Parathyroid adenoma (tissue), 2 donors: Measurements from ENCODE around the gene SMO.
"Not testable (repeated sequence)": the region's sequence is repeated elsewhere in the genome, so short reads cannot be mapped to it uniquely, and the experiment has no call there.

Experiments used
- H2AFZ ChIP-seq: fragments of 300-600 bp; sonication (generic); one replicate; pipeline ENCODE4 v1.7.0; 2017; ENCODE audit warnings: antibody characterized with exemption, mild to moderate bottlenecking
- H3K27ac ChIP-seq: fragments of 300-600 bp; sonication (generic); one replicate; pipeline ENCODE4 v1.7.0; 2017
- H3K27me3 ChIP-seq: fragments of 300-600 bp; sonication (generic); one replicate; pipeline ENCODE4 v1.7.0; 2017; ENCODE audit warnings: low read length; ENCODE audit not compliant: control insufficient read depth, insufficient read depth
- H3K36me3 ChIP-seq: fragments of 300-600 bp; sonication (generic); one replicate; pipeline ENCODE4 v1.7.0; 2017; ENCODE audit warnings: low read length; ENCODE audit not compliant: control insufficient read depth, insufficient read depth
- H3K4me1 ChIP-seq: fragments of 300-600 bp; sonication (generic); one replicate; pipeline ENCODE4 v1.7.0; 2017; ENCODE audit warnings: control low read depth
- H3K4me2 ChIP-seq: fragments of 300-600 bp; sonication (generic); one replicate; pipeline ENCODE4 v1.7.0; 2017; ENCODE audit warnings: low read length
- H3K4me3 ChIP-seq: fragments of 300-600 bp; sonication (generic); one replicate; pipeline ENCODE4 v1.7.0; 2017; ENCODE audit warnings: low read depth, low read length
- H3K79me2 ChIP-seq: fragments of 300-600 bp; sonication (generic); one replicate; pipeline ENCODE4 v1.7.0; 2017; ENCODE audit warnings: control low read depth
- H3K9ac ChIP-seq: fragments of 300-600 bp; sonication (generic); one replicate; pipeline ENCODE4 v1.7.0; 2017; ENCODE audit warnings: mild to moderate bottlenecking
- H3K9me3 ChIP-seq: fragments of 300-600 bp; sonication (generic); one replicate; pipeline ENCODE4 v1.7.0; 2017; ENCODE audit warnings: low read length; ENCODE audit not compliant: control insufficient read depth
- TF ChIP-seq, protein P1 (sequence below): fragments of 300-600 bp; sonication (generic); IDR thresholded peaks from one replicate; pipeline ENCODE4 v1.7.0; 2017; ENCODE audit warnings: antibody characterized with exemption, mild to moderate bottlenecking
- donor health status: primary hyperparathyroidism.

Gene SMO

DNA sequence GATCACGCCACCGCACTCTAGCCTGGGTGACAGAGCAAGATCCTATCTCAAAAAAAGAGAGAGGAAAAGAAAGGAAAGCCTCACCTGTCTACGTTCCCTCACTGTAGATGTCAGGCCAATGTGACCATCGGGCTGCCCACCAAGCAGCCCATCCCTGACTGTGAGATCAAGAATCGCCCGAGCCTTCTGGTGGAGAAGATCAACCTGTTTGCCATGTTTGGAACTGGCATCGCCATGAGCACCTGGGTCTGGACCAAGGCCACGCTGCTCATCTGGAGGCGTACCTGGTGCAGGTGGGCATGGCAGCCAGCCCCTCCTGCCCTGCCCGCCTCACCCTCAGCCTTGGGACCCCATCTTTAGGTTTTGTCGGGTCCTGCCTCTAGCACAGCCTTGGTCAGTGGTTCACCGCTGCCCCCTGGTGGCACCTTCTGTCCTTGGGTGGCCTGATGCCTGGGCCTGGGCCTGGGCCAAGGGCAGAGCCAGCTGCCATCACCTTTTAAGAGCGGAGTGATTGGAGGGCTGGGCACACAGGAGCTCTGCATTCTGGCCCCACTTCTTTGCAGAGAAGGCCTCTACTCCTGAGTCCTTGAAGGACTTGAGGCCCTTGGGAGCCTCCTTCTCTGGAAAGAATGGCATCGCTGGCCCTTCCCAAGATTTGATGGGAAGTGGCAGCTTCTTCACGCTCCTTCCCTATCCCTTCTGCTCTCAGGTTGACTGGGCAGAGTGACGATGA is 22.0 kb downstream of the SMO start:
- Histone ChIP-seq H3K36me3 (no peaks in the 10 kb centered on the region), H3K27ac (no peak overlapping the region)

GRCh38 chr7:129210989-129211312 is 22.5 kb downstream of the SMO start:
- H3K36me3 ChIP-seq: no peaks in the 10 kb centered on the region
- TF ChIP-seq, protein P1, sequence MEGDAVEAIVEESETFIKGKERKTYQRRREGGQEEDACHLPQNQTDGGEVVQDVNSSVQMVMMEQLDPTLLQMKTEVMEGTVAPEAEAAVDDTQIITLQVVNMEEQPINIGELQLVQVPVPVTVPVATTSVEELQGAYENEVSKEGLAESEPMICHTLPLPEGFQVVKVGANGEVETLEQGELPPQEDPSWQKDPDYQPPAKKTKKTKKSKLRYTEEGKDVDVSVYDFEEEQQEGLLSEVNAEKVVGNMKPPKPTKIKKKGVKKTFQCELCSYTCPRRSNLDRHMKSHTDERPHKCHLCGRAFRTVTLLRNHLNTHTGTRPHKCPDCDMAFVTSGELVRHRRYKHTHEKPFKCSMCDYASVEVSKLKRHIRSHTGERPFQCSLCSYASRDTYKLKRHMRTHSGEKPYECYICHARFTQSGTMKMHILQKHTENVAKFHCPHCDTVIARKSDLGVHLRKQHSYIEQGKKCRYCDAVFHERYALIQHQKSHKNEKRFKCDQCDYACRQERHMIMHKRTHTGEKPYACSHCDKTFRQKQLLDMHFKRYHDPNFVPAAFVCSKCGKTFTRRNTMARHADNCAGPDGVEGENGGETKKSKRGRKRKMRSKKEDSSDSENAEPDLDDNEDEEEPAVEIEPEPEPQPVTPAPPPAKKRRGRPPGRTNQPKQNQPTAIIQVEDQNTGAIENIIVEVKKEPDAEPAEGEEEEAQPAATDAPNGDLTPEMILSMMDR: no peak
- H3K9ac ChIP-seq: no peak overlapping the region
- no peaks in the 10 kb centered on the region for H3K4me1 ChIP-seq
- no peak overlapping the region for H2AFZ ChIP-seq
- H3K27ac ChIP-seq: no peak overlapping the region
- no peaks in the 10 kb centered on the region for H3K79me2 ChIP-seq
- H3K4me3 ChIP-seq: no peak overlapping the region
- no peaks in the 10 kb centered on the region for H3K9me3 ChIP-seq
- H3K27me3 ChIP-seq: no peaks in the 10 kb centered on the region
- no peak overlapping the region for H3K4me2 ChIP-seq

More for the DNA sequence above, 22.0 kb downstream of the SMO start:
- no peaks in the 10 kb centered on the region for H3K79me2 ChIP-seq
- no peaks in the 10 kb centered on the region for H3K9me3 ChIP-seq
- H3K4me1 ChIP-seq: no peaks in the 10 kb centered on the region
- no peak overlapping the region for H3K9ac ChIP-seq
- no peak overlapping the region for H2AFZ ChIP-seq
- no peak overlapping the region for H3K4me2 ChIP-seq
- no peaks in the 10 kb centered on the region for H3K27me3 ChIP-seq
- TF ChIP-seq, protein P1: peak; percentile 90
- no peak overlapping the region for H3K4me3 ChIP-seq

- Histone ChIP-seq H3K9ac (no peak overlapping the region), H3K4me1 (no peaks in the 10 kb centered on the region), H3K4me2 (no peak overlapping the region), H3K79me2 (no peaks in the 10 kb centered on the region), H3K27ac (no peak overlapping the region), H3K4me3 (no peak overlapping the region), H3K9me3 (no peaks in the 10 kb centered on the region), H2AFZ (no peak overlapping the region), H3K36me3 (no peaks in the 10 kb centered on the region), H3K27me3 (no peaks in the 10 kb centered on the region)
- TF ChIP-seq, protein P1: no peak
Observed at GRCh38 chr7:129212126-129212525, 23.7 kb downstream of the SMO start.

DNA sequence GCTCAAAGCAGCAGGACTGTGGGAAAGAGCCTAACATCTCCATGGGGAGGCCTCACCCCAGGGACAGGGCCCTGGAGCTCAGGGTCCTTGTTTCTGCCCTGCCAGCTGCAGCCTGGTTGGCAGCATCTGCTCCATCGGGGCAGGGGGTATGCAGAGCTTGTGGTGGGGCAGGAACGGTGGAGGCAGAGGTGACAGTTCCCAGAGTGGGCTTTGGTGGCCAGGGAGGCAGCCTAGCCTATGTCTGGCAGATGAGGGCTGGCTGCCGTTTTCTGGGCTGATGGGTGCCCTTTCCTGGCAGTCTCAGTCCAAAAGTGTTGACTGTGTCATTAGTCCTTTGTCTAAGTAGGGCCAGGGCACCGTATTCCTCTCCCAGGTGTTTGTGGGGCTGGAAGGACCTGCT is 24.2 kb downstream of the SMO start:
- Histone ChIP-seq H3K27me3 (no peaks in the 10 kb centered on the region), H3K9ac (no peak overlapping the region), H2AFZ (no peak overlapping the region), H3K4me3 (no peak overlapping the region), H3K9me3 (no peaks in the 10 kb centered on the region), H3K4me1 (no peaks in the 10 kb centered on the region), H3K4me2 (no peak overlapping the region), H3K79me2 (no peaks in the 10 kb centered on the region), H3K27ac (no peak overlapping the region), H3K36me3 (no peaks in the 10 kb centered on the region)
- TF ChIP-seq, protein P1: no peak

DNA sequence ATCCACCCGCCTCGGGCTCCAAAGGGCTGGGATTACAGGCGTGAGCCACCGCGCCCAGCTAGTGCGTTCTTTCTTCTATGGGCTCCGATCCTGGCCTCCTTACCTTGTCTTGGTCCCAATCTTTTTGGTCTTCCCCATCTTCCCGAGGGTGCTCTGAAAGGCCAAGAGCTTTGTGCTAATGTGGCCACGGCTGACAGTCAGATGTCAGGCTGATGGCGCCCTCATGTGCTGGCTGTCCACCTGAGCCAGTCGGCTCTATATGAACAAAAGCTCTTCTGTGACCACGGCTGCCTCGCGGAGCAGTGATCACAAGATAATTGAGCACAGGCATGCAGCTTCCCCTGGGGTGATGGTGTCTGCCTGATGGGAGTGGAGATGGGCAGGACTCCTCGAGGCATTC is 25.4 kb downstream of the SMO start:
- no peak overlapping the region for H3K4me2 ChIP-seq
- no peak overlapping the region for H3K9ac ChIP-seq
- no peaks in the 10 kb centered on the region for H3K4me1 ChIP-seq
- no peaks in the 10 kb centered on the region for H3K9me3 ChIP-seq
- no peaks in the 10 kb centered on the region for H3K27me3 ChIP-seq
- peak overlapping the region; percentile 28 for H2AFZ ChIP-seq
- no peak overlapping the region for H3K27ac ChIP-seq
- TF ChIP-seq, protein P1: no peak
- H3K36me3 ChIP-seq: no peaks in the 10 kb centered on the region
- H3K4me3 ChIP-seq: no peak overlapping the region
- no peaks in the 10 kb centered on the region for H3K79me2 ChIP-seq

GRCh38 chr7:129215691-129216090 is 27.3 kb downstream of the SMO start:
- not testable (repeated sequence) for H3K79me2 ChIP-seq, H3K4me1 ChIP-seq, H2AFZ ChIP-seq, H3K27ac ChIP-seq, H3K4me2 ChIP-seq, H3K27me3 ChIP-seq, H3K36me3 ChIP-seq, H3K4me3 ChIP-seq, H3K9ac ChIP-seq, H3K9me3 ChIP-seq

GRCh38 chr7:129216101-129216715 is 27.8 kb downstream of the SMO start:
- not testable (repeated sequence) for H2AFZ ChIP-seq, H3K27ac ChIP-seq, H3K27me3 ChIP-seq, H3K4me2 ChIP-seq, H3K79me2 ChIP-seq, H3K4me1 ChIP-seq, H3K9ac ChIP-seq, H3K9me3 ChIP-seq, H3K4me3 ChIP-seq, H3K36me3 ChIP-seq
